Measurements from ENCODE around the gene KDSR.

Gene KDSR

DNA sequence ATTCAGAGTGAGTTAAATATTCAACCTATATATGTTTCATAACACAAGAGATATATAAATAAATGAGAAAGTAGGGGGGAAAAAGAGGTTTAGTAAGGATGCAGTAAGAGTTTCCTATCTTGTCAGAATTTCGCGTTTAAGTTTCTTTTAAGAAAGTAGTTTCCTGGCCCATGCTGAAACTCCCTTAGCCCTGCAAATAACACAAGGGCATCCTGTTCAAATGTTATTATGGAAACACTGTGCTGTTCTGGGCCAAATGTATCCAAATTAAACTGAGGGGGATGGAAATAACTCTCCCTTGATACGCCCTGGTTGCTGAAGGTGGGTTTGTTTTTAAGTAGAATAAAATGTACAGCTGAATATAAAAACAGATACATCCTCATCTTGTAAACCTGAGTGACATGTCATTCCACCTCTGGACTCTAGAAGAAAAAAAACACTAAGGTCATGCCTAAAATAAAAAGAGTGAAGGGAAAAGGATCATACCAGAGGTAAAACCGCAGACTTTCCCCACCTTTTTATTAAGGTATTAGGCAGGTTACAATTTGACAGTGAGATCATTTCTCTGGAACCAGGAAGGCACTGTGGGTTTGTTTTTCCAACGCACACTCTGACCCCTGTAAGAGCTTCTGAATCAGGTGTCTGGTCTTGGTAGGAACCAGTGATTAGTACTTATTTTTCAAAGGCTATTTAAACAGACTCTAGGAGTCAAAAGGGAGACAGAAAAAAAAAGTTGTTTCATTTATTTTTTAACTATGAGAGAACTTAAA, 64.2 kb downstream of the KDSR start:
- no peak for DNase-seq

DNA sequence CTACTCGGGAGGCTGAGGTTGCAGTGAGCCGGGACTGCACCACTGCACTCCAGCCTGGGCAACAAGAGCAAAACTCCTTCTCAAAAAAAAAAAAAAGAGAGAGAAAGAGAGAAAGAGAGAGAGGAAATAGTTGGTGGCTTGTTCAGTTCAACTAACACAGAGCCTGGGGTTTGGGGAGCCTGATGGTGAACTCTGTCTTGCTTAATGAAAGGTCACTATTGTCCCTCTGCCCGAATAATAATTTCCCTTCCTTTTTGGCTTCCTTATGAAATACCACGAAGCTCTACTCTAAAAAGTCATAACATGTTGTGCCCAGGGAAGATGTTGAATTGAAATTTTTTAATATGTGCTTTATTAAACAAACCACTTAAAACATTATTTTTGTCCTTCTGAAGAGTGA, 64.8 kb downstream of the KDSR start:
- no peak for DNase-seq

DNA sequence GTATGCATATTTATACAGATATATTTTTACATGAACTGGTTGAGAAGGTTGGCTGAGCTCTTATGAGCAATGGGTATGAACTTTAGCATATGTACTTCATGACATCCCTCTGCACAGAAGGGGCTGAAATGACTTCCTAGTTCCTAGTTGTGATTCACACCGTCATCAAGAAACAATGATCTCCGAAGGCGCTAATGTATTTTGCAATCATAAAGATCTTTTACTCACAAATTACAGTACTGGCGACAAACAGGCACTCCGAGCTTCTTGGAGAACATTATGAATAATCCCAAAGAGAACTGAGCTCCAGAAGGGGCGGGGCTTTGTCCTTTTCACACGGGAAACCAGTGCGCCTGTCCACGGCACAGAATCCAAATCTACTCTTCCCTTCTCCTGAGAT, 65.6 kb downstream of the KDSR start:
- no peak for DNase-seq

DNA sequence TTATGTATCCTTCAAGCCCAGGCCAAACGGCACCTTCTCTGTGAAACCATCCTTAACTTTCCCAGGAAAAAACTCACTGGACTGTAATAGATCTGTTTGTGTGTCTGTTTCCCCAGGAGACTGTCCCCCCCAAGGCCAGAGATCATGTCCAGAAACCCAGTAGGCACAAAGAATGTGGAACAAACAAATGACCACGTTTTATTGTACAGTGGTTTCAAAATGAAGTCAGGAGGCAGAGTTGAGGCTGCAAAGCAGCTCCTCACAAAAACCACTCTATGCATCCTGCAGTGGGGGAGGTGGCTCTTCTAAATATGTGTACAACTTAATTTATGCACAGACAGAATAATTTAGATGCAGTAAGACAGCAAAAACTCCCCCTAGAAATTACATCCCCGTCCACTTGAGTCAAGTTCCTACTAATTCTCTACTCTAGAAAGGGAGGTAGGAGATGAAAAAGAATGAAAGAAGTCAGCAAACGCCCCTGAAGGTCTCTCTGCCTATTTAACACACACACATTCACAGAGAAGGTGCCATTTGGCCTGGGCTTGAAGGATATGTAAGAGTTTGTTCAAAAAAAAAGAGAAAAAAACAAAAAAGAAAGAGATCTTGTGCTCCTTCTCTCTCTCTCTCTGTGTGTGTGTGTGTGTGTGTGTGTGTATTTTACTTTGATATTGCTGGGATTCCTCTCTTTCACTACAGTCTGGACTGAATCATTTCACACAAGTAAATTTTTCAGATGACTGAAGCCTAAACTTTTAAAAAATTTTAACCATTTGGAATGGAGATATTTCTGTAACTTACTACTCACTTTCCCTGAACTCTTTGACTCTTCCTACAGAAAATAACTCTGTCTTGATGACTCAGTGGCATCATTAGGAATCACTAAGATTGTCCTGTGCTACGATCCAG, 66.9 kb downstream of the KDSR start:
- no peak for DNase-seq

DNA sequence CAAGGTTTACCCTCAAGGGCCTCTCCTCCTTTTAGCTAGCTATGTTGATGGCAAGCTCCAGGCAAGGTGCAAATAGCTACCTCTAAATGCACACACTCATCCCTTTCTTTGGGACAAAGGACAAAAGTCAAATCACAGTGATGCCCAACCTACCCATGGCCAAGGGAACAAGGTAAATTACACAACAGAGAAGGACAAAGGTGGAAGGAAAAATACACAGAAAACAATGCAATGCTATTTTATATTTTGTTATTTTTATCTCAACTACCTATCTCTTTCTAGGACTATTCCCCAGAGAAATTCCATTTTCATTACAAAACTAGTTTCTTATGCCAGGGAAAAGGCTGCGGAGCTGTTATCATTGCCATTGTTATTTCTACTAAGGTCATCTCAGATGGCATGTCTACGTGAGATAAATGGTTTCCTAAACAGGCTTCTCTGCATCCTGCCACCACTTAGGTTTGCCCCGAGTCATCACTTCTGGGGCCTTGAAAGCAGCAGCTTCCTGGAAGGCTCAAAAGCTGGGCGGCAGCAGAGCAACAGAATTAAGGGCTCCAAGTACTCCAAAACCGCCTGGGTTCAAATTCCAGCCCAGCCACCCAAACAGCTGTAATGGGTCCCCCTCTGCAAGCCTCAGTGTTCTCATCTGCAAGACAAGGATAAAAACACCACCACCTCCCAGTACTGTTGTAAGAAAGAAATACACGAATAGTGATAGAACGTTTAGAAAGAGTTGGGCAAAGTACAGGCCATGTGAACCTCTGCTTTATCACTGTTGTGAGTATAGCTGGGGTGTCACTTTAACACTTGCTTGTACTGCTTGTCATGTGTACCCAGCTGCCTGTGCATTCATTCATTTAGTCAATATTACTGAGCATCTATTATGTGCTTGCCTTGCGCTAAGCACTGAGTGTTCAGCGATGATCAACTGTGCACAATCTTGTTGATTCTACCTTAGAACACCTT, 68.3 kb downstream of the KDSR start:
- no peak for DNase-seq

DNA sequence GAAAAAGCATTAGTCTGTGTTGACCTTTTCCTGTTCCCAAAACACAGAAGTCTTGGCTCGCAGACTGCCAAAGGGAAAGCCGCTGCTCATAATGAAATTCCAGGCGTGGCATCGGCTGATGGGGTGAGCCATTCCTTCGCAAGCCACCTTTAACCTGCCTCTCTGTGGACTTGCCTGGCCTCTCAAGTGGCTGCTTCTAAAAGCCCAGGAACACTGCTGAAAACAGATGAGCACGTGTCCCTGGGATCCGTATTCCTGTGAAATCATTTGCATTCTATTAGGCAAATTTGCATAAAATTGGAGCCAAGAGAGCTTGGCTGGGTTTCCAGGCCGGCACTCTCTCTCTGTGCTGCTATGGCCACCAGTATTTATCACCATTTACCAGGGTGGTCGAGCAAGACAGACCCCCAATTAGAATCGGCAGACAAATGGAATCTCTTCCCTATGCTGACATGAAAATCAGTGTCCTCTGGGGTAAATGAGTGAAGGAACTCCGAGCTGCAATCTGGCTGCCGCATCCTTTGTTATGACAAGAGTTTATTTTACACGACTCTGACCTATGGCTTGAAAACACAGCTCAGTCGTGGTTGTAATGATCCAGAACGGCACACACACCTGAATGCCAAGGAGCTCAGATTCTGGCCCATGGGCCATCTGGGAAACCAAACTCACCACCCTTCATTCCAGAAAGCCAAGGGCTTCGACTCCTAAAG, 69.2 kb downstream of the KDSR start:
- no peak for DNase-seq

DNA sequence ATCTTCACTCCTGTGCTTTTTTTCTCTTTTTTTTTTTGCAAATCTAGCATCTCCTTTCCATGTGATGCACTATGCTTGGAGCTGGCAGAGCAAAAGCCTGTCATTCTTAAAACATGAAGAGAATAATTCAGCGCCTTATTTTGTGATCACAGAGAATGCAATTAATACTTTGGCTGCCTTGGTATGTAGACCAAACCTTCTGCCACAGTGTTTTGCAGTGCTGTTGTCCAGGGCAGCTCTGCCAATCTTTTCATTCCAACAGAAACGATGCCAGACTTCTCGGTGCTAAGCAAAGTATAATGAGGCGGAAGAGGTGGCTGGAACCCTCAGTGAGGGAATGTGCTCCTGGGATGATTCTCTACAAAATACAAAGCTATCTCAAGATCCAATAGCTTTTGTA, 73.1 kb downstream of the KDSR start:
- peak; percentile 22 for DNase-seq

DNA sequence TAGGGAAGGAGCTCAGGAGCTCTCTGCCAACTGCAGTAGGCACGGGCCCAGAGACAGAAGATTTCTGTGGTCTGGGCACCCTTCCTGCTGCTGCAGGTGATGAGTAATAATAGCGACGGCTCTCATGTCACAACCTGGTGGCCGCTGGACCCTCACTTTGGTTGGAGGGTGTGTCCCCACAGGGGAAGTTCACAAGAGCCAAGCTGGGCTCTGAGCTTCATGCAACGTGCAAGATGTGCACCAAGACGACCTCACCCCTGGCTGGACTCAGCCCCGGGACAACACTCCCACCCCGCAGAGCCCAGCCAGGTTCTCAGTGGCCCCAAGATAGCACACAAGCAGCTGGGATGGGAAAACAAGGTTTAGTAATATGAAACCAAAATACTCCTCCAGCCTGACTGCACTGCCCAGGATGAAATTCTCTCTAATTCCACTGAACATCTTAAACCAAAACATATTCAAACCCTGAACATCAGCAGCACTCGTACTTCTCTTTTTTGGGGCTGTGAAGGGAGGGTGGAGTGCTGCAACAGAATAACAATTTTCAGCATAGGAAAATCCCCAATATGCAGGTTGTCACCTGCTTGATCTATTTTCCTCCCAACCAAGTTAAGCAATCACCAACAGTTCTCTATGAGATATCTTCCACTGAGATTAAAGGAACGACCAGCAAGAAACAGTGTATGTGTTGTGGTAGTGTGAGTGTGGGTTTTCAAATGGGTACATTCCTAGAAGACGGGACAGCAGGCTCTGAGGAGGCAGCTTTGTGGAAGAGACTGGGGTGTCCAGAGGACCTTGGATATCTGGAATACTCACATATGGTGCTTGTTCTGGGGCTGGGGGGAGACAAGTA, 73.9 kb downstream of the KDSR start:
- no peak for DNase-seq

DNA sequence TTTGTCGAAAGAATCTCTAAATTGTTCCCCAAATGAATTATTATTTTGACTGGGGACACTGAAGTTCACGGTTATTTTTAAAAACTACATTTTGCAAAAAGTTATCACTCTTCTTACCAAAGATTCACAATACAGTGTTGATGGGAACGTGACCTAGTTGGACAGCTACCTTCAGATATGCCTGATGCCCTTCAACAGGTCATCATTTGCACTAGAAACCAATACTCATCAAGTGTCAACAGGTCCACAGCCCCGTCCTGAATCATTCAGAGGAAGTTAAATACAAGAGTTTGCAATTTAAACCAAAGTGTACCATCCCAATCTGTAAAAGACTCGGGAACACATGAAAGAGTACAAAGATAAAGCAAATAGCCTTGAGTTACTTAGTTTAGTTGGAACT, 75.7 kb downstream of the KDSR start:
- DNase-seq, result no peak

DNA sequence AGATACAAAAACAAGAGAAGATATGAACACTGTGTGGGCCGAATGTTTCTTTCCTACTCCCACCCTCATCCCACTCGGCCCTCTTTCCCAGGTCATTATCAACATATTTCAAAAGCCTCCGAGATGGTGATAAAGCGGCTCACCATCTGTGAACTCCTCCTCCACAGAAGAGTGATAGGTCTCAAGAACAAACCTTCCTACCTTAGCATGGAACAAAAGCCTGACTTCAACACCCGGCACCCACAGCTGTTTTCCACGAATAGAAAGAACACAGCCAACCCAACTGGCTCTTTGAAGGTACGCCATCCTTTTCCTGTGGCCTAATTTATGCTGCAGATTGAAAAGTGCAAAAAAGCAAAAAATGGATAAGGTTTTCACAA, 76.2 kb downstream of the KDSR start:
- DNase-seq, result no peak

DNA sequence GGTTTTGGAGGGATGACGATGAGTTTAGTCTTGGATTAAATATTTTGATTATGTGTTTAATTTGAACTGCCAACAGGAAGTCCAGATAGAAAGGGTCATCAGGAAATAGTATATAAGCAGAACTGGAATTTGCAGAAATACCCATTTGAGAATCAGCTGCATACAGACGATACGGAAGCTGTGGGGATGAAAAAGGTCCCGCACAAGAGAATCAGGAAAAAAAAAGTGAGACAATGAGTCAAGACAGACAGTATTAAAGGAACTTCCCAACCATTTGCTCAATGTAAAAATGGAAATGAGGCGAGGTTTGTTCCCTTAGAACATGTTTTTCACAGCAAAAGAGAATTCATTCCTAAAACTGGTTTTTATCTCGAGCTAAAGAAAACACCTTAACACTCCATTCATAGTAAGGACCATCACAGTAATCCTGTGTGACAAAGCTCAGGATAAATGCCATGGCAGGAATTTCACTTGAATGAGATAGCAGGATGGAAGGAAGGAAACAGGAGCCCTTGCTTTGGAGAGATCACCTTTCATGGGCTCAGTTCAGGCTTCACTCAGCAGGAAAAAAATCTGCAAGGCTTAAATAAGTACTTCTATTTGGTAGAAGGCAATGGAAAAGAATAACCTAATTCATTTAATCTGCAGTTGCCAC, 76.7 kb downstream of the KDSR start:
- no peak for DNase-seq

DNA sequence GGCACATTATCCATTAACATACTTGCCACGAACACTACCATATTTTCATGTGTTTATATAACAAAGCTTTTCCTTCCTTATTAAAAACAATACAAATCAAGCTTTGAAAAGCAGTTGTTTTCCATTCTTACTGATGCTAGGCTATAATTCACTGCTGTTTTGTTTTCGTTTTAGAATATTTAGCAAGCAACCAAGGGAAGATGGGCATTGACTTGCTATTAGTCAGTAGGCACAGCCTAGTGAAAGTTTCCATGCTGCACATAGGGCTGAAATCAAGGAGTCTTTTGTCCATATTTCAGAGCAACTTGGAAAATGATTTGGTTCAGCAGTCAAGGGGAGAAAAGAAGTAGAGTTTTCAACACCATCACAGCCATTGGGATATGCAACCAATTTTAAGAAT, 78.7 kb downstream of the KDSR start:
- no peak for DNase-seq

DNA sequence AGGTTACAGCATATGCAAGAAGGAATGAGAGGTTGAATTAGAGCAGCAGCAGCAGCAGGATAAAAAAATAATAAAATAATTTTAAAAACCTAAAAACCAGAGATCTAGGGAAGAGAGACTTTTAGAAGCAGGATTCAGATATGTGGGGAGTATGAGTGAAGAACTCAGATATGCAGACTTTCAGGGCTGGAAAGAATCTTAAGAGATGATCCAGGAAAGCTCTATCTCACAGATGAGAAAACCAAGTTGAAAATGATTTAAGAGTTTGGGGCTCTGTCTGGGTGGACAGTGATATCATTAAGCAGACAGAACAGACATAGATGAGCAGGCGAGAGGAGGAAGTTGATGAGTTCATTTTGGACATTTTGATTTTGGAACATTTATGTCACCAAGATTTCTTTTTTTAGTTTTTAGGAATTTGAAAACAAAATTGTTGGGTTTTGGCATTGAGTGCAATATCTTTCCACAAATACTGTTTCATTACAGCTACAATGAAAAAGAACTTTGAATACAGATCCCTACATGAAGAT, 79.2 kb downstream of the KDSR start:
- no peak for DNase-seq

DNA sequence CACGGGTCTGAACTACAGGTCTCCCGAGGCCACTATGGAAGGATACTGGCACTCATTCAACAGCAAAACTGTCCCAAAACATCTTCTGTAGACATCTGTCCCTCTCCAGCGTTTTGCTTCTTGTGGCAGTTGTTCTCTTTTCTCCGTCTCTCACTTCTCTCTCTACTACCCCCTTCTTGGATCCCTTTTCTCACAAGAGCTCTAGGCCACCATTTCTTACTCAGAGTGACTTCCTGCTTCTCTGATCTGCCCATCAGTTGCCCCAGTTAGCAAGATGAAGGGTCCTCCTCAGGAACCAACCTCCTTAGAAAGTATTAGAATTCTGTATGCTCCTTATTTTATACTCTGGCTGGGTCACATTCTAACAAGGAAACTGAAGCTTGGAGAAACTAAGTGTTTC, 80.1 kb downstream of the KDSR start:
- peak; percentile 29 for DNase-seq

DNA sequence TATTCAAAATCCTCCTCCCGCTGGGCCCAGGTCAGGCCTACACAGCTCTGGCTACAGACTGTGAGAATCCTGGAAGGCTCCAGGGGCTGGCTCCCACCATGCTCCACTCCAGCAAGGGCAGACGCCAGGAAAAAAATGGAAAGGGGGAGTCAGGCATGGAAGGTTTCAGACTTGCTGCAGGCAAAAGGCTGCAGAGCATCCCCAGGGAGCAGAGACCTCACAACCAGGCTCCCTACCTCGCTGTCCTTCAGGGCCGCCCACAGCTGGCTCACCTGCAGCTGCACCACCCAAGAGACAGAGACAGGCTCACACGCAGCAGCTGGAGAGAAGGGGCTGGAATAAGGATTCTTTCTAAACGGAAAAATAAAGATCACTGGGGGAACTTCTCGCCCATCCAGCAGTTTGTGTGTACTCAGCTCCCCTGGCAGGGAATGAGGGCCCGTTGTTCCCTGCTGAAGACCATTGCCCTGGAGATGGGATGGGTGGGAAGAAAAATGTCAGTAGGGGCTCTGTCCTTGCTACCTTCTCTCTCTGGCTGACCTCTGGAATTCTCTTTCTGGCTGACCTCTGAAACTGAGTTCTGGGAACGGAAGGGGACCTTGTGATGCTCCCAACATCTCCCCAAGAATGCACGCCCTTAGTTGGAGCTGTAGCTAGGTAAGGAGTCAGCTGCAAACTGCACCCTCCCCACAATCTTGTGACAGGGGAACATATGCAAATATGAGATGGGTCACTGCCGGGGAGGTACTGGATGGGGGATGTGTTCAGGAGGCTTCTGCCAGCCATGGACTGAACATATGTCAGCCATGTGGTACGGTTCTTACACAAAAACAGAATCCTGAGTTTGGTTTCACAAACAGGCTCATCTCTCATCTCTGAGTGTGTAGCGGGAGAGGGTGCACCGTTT, 81.9 kb downstream of the KDSR start:
- DNase-seq, result peak; percentile 24

DNA sequence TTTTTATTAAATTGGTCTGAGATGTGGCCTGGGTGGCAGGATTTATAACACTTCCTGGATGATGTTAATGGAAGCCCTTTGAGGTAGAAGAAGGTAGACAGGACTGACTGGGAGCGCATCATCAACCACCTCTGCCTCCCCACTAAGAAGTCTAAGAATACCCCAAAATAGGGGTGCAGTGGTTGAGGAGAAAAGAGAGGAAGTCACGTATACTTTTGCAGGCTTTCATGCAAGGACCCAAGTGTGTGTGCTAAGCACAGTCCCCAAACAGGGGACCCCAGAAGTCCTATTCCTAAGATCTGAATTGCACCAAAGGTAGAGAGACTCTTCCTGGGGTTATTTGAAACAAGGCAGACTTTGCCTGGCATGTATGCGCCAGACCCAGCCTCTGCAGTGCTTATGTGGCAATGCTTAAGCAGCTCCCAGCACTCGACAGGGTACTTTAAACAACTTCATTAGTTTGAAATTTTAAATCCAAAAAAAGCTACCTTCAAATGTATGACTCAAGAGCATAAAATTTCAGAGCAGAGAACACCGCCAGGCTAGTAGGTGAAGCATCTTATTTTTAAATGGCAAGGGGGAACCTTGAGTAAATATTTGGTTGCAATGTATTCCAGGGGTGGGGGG, 82.7 kb downstream of the KDSR start:
- DNase-seq, result no peak

DNA sequence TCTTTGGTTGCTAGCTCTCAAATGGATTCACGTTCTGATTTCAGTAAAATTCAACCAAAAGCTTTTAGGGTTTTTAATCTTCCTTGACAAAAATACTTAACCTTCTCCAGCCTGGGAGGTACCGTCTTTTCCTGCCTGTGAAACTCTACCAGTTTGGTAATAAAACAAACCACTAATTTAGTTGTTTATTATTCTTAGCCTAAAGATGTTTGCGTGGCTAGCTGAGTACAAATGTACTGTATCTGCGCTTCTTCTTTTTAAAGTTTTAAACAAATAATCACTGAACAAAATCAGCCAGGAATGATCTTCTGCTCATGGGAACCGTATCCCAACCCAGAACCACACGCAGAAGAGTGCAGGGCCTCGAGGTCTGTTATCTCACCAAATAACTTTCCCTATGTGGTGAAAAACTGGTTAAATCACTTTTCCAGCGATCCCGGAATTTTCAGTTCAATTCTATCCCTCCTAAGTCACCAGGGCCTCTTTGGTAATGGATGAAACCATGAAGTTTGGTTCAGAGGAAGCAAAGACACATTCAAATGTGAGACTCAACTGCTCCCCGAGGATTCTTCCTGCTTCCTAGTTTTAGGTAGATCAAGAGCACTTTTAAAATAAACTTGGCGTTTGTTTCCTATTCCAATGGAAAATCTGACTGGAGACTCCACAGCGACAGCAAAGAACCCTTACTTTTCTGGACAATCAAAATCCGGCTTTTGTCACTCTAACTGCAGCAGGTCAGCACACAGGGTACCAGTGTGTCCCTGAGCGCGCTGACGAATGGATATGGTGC, 83.5 kb downstream of the KDSR start:
- no peak for DNase-seq

DNA sequence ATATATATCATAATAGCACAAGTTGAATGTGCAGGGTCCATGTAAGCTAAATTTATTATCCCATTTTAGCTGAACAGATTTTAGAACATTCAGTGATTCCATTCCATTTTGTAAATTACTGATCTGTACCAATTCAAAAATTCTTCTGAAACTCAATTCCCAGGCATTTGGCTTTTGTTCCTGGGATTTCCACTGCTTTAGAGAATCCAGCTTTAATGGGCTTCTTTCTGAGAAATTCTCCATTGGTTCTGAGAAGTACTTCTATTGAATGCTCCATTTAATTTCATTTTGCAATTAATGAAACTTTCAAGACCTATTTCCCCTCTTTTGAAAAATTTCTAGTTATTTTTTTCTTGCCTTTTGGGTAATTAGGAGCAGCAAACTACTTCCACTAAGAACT, 84.2 kb downstream of the KDSR start:
- no peak for DNase-seq
